Type B pancreatic cell (in vitro differentiated cells): ENCODE data around the gene MID1. TPM values are rescaled to one million over a fixed set of nuclear protein-coding genes. Genes with fewer than 3 reads are reported as not detected.

ENCODE experiments used
- DNase-seq: peaks from one replicate; pipeline ENCODE4 v3.0.0; 2021; ENCODE audit warnings: mixed read lengths; ENCODE audit not compliant: unreplicated experiment; ENCODE audit errors: extremely low spot score
- H3K27ac Mint-ChIP-seq: 2 replicates; pipeline ENCODE4 v1.8.0; 2021; ENCODE audit warnings: mild to moderate bottlenecking, mixed read lengths
- H3K27me3 Mint-ChIP-seq: 2 replicates; pipeline ENCODE4 v1.8.0; 2021; ENCODE audit warnings: mixed read lengths
- H3K36me3 Mint-ChIP-seq: 2 replicates; pipeline ENCODE4 v1.8.0; 2021; ENCODE audit warnings: mixed read lengths
- H3K4me1 Mint-ChIP-seq: one replicate; pipeline ENCODE4 v1.8.0; 2021; ENCODE audit warnings: mixed read lengths; ENCODE audit not compliant: unreplicated experiment
- H3K4me3 Mint-ChIP-seq: 2 replicates; pipeline ENCODE4 v1.8.0; 2021; ENCODE audit warnings: mild to moderate bottlenecking, mixed read lengths
- H3K9me3 Mint-ChIP-seq: 2 replicates; pipeline ENCODE4 v1.8.0; 2021; ENCODE audit warnings: mixed read lengths
- total RNA-seq: library from RNA; stranded (reverse); gene quantifications from 2 replicates; pipeline ENCODE4 v1.2.1, GENCODE V29; 2021; ENCODE audit warnings: low replicate concordance
- TF ChIP-seq, protein P1 (sequence below): fragments of 200-600 bp; sonication (generic); conservative IDR thresholded peaks from 2 replicates; pipeline ENCODE4 v1.5.0; 2021; ENCODE audit warnings: antibody characterized with exemption, mild to moderate bottlenecking

MID1 gene
- total RNA-seq, 1 donor from 2014 or later: 52.7 TPM

DNA sequence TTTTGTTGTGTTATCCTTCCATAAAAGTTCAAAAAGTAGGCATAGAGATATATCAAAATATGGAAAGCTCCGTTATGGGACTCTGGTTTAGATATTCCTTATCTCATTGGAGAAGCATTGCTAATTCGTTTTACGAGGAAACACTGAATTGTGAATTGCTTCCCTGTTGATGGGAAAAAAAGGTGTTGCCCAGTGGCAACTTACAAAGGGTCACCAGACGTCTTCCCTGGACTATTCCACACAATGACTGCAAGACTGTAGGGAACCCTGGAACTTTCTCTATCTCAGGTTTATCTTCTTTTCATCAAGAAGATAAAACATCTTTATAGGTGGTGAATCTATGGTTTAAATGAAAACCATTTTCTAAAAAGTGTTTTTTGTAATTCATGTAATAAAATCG lies 137.7 kb downstream of the MID1 start:
- H3K4me1 Mint-ChIP-seq: peaks cover 4% of the 10 kb centered on the region
- H3K27me3 Mint-ChIP-seq: no peaks in the 10 kb centered on the region
- TF ChIP-seq, protein P1, sequence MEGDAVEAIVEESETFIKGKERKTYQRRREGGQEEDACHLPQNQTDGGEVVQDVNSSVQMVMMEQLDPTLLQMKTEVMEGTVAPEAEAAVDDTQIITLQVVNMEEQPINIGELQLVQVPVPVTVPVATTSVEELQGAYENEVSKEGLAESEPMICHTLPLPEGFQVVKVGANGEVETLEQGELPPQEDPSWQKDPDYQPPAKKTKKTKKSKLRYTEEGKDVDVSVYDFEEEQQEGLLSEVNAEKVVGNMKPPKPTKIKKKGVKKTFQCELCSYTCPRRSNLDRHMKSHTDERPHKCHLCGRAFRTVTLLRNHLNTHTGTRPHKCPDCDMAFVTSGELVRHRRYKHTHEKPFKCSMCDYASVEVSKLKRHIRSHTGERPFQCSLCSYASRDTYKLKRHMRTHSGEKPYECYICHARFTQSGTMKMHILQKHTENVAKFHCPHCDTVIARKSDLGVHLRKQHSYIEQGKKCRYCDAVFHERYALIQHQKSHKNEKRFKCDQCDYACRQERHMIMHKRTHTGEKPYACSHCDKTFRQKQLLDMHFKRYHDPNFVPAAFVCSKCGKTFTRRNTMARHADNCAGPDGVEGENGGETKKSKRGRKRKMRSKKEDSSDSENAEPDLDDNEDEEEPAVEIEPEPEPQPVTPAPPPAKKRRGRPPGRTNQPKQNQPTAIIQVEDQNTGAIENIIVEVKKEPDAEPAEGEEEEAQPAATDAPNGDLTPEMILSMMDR: no peak
- no peak overlapping the region for H3K4me3 Mint-ChIP-seq
- peaks cover 30% of the 10 kb centered on the region for H3K36me3 Mint-ChIP-seq
- H3K27ac Mint-ChIP-seq: no peak overlapping the region
- H3K9me3 Mint-ChIP-seq: peaks cover 4% of the 10 kb centered on the region
- no peak for DNase-seq

DNA sequence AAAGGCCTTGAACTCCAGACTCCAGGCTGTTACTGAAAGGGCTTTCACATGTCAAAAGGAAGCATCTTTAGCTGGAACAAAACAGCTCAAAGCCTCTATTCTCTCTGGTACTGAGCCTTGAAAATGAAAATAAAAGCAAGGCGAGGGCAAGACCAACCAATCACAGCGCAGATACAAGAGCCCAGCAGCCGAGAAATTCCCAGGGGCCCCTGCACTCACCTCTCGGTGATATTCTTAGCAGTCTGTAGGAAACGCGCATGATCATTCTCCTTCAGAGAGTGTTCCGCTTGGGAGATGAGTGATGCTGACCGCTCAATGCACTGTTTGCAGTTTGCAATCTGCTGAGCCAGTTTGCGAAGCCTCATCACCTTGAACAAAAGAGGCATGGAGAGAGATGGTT lies 138.1 kb downstream of the MID1 start:
- Mint-ChIP-seq H3K9me3 (peaks cover 4% of the 10 kb centered on the region), H3K4me3 (no peak overlapping the region), H3K36me3 (peaks cover 30% of the 10 kb centered on the region), H3K4me1 (peaks cover 4% of the 10 kb centered on the region), H3K27me3 (no peaks in the 10 kb centered on the region), H3K27ac (no peak overlapping the region)
- DNase-seq: no peak
- TF ChIP-seq, protein P1: no peak

DNA sequence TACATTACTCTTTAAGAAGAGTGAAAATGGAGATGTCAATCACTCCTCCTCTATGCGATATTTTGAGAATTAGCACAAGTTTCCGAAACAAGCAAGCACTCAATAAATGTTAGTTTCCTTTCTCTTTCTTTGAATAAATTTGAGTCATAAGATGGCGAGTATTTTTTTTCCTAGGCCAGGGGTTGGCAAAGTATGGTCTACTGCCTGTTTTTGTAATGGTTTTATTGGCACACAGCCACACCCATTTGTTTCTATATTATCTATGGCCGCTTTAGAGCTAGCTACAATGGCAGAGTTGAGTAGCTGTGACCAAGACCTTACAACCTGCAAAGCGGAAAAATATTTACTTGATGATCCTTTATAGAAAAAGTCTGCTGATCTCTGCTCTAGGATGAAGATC lies 139.5 kb downstream of the MID1 start:
- peaks cover 30% of the 10 kb centered on the region for H3K36me3 Mint-ChIP-seq
- TF ChIP-seq, protein P1: no peak
- H3K27me3 Mint-ChIP-seq: no peaks in the 10 kb centered on the region
- H3K9me3 Mint-ChIP-seq: peaks cover 4% of the 10 kb centered on the region
- no peak for DNase-seq
- H3K4me1 Mint-ChIP-seq: peaks cover 4% of the 10 kb centered on the region
- no peak overlapping the region for H3K4me3 Mint-ChIP-seq
- no peak overlapping the region for H3K27ac Mint-ChIP-seq

DNA sequence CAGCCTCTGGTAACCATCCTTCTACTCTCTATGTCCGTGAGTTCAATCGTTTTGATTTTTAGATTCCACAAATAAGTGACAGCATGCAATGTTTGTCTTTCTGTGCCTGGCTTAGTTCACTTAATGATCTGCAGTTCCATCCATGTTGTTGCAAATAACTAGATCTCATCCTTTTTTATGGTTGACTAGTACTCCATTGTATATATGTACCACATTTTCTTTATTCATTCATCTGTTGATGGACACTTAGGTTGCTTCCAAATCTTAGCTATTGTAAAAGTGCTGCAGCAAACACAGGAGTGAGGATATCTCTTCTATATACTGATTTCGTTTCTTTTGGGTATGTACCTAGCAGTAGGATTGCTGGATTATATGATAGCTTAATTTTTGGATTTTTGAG lies 140.9 kb downstream of the MID1 start:
- peaks cover 4% of the 10 kb centered on the region for H3K9me3 Mint-ChIP-seq
- H3K36me3 Mint-ChIP-seq: peaks cover 30% of the 10 kb centered on the region
- H3K4me3 Mint-ChIP-seq: no peak overlapping the region

DNA sequence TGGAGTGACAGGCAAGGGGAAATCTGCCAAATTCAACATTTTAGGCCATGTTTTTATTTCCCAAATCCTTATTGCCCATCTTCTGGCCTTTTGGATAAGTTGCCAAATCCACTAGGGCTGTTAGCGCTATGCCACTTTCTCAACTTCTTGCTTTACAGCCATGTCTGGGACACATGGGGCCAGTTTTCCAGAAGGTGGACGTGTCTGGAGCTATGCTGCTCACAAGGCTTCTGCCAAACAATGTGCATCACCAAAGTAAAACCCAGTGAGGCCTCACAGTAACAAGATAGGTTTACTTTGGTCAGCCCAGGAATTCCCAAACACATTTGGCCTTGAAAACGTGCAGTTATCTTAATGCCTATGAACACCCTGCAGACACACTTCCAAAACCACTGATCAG lies 142.9 kb downstream of the MID1 start:
- no peak for DNase-seq
- no peaks in the 10 kb centered on the region for H3K27me3 Mint-ChIP-seq
- H3K4me1 Mint-ChIP-seq: no peaks in the 10 kb centered on the region
- no peak overlapping the region for H3K4me3 Mint-ChIP-seq
- H3K27ac Mint-ChIP-seq: no peak overlapping the region
- TF ChIP-seq, protein P1: no peak
- peaks cover 4% of the 10 kb centered on the region for H3K9me3 Mint-ChIP-seq
- H3K36me3 Mint-ChIP-seq: peaks cover 30% of the 10 kb centered on the region

More for the DNA sequence above, 140.9 kb downstream of the MID1 start:
- Mint-ChIP-seq H3K27ac (no peak overlapping the region), H3K27me3 (no peaks in the 10 kb centered on the region), H3K4me1 (peaks cover 2% of the 10 kb centered on the region)
- TF ChIP-seq, protein P1: no peak
- DNase-seq: no peak
